Measurements from ENCODE around the gene PCSK1. TPM values are rescaled to one million over a fixed set of nuclear protein-coding genes. Genes with fewer than 3 reads are reported as not detected.

PCSK1 gene
- total RNA-seq, 1 experiment from 2014 or later, result 0.41 TPM

GRCh38 chr5:96412868-96413449 lies 20.1 kb downstream of the PCSK1 start:
- Histone ChIP-seq H3K27me3 (replicated peaks; ENCODE audit: control insufficient read depth, insufficient read depth, low read length) (peaks cover 2% of the 10 kb centered on the region), H3K4me1 (no peaks in the 10 kb centered on the region), H3K9me3 (no peaks in the 10 kb centered on the region), H3K4me3 (ENCODE audit: low read depth, low read length) (no peak overlapping the region), H3K36me3 (ENCODE audit: control insufficient read depth, insufficient read depth, low read length) (no peaks in the 10 kb centered on the region)
- intact Hi-C loops (cut with micrococcal nuclease; ENCODE audit: unreplicated experiment), result no loop called here
- POLR2A ChIA-PET, result no interaction called here
- no peaks in the 10 kb centered on the region for H3K36me3 Mint-ChIP-seq (ENCODE audit: insufficient read depth, unreplicated experiment)
- BruUV-seq (replicated peaks), result no TSS peak
- H3K4me1 Mint-ChIP-seq (ENCODE audit: low read depth, unreplicated experiment), result no peaks in the 10 kb centered on the region
- H3K9me3 Mint-ChIP-seq (ENCODE audit: unreplicated experiment), result no peaks in the 10 kb centered on the region
- H3K27ac Mint-ChIP-seq (ENCODE audit: unreplicated experiment), result no peak overlapping the region
- CTCF ChIA-PET, result no interaction called here
- TF ChIP-seq CTCF (IDR thresholded peaks at IDR 0.05; ENCODE audit: insufficient read depth in 1 of 2, low read depth in 1 of 2, low read length in 1 of 2, severe bottlenecking in 1 of 2, unreplicated experiment in 1 of 2), result no peak
- DNase-seq, result no peak
- no peaks in the 10 kb centered on the region for H3K27me3 Mint-ChIP-seq (ENCODE audit: insufficient read depth, unreplicated experiment)
- no peak overlapping the region for H3K4me3 Mint-ChIP-seq (ENCODE audit: unreplicated experiment)

GRCh38 chr5:96410013-96410412 lies 23.0 kb downstream of the PCSK1 start:
- CTCF ChIA-PET, result no interaction called here

GRCh38 chr5:96408841-96409538 lies 24.1 kb downstream of the PCSK1 start:
- Histone ChIP-seq H3K27me3 (replicated peaks; ENCODE audit: control insufficient read depth, insufficient read depth, low read length) (no peaks in the 10 kb centered on the region; the same call in 1 of the 2 replicates), H3K36me3 (ENCODE audit: control insufficient read depth, insufficient read depth, low read length) (no peaks in the 10 kb centered on the region), H3K4me1 (no peaks in the 10 kb centered on the region), H3K9me3 (no peaks in the 10 kb centered on the region), H3K4me3 (ENCODE audit: low read depth, low read length) (no peak overlapping the region)
- no peak overlapping the region for H3K27ac Mint-ChIP-seq (ENCODE audit: unreplicated experiment)
- H3K36me3 Mint-ChIP-seq (ENCODE audit: insufficient read depth, unreplicated experiment), result no peaks in the 10 kb centered on the region
- H3K27me3 Mint-ChIP-seq (ENCODE audit: insufficient read depth, unreplicated experiment), result peaks cover 3% of the 10 kb centered on the region
- BruUV-seq (replicated peaks), result no TSS peak
- no peaks in the 10 kb centered on the region for H3K9me3 Mint-ChIP-seq (ENCODE audit: unreplicated experiment)
- no peak overlapping the region for H3K4me3 Mint-ChIP-seq (ENCODE audit: unreplicated experiment)
- DNase-seq, result no peak
- intact Hi-C loops (cut with micrococcal nuclease; ENCODE audit: unreplicated experiment), result no loop called here
- TF ChIP-seq CTCF (IDR thresholded peaks at IDR 0.05; ENCODE audit: insufficient read depth in 1 of 2, low read depth in 1 of 2, low read length in 1 of 2, severe bottlenecking in 1 of 2, unreplicated experiment in 1 of 2), result no peak
- H3K4me1 Mint-ChIP-seq (ENCODE audit: low read depth, unreplicated experiment), result no peaks in the 10 kb centered on the region
- ChIA-PET POLR2A (no interaction called here), CTCF (no interaction called here)

More at GRCh38 chr5:96410013-96410412, 23.0 kb downstream of the PCSK1 start:
- Histone ChIP-seq H3K27me3 (replicated peaks; ENCODE audit: control insufficient read depth, insufficient read depth, low read length) (peaks cover under 1% of the 10 kb centered on the region; the same call in 1 of the 2 replicates), H3K4me3 (ENCODE audit: low read depth, low read length) (no peak overlapping the region), H3K36me3 (ENCODE audit: control insufficient read depth, insufficient read depth, low read length) (no peaks in the 10 kb centered on the region), H3K9me3 (no peaks in the 10 kb centered on the region), H3K4me1 (no peaks in the 10 kb centered on the region)
- no peak for DNase-seq
- Mint-ChIP-seq H3K9me3 (ENCODE audit: unreplicated experiment) (no peaks in the 10 kb centered on the region), H3K4me1 (ENCODE audit: low read depth, unreplicated experiment) (no peaks in the 10 kb centered on the region), H3K4me3 (ENCODE audit: unreplicated experiment) (no peak overlapping the region), H3K36me3 (ENCODE audit: insufficient read depth, unreplicated experiment) (no peaks in the 10 kb centered on the region), H3K27me3 (ENCODE audit: insufficient read depth, unreplicated experiment) (peaks cover under 1% of the 10 kb centered on the region), H3K27ac (ENCODE audit: unreplicated experiment) (no peak overlapping the region)
- intact Hi-C loops (cut with micrococcal nuclease; ENCODE audit: unreplicated experiment), result no loop called here
- no TSS peak for BruUV-seq (replicated peaks)
- no peak for TF ChIP-seq CTCF (IDR thresholded peaks at IDR 0.05; ENCODE audit: insufficient read depth in 1 of 2, low read depth in 1 of 2, low read length in 1 of 2, severe bottlenecking in 1 of 2, unreplicated experiment in 1 of 2)
- POLR2A ChIA-PET, result no interaction called here
